GM21528 (cell line): Measurements from ENCODE around the gene ERCC5.

ENCODE experiments used
- ATAC-seq: cut with Tn5 transposase; IDR thresholded peaks from one replicate; pipeline ENCODE4 v1.9.1; 2021; ENCODE audit warnings: mild to moderate bottlenecking, moderate library complexity; ENCODE audit not compliant: unreplicated experiment, low FRiP score

Gene ERCC5

DNA sequence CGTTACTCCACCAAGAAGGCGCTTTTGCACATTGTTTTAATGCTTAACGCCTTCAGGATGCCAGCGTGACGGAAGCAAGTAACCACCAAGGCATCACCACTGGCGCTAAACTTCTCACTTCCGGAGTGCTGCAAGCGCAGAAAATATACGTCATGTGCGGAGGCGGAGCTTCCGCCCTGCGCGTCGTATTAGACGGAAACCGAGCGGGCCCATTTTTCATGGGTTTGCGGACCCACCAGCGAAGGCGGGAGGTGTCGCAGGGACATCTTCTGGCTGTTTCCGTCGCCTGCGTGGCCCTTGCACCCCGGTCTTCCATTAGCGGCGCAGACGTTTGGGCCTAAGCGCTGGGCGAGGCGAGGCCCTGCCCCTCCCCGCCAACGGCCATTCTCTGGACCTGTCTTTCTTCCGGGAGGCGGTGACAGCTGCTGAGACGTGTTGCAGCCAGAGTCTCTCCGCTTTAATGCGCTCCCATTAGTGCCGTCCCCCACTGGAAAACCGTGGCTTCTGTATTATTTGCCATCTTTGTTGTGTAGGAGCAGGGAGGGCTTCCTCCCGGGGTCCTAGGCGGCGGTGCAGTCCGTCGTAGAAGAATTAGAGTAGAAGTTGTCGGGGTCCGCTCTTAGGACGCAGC, at the start of gene ERCC5:
Gene ERCC5, plus strand, starts transcription at position 403 of the 631 bp plus-strand sequence. CDS start 235 bp downstream, outside the sequence.
- ATAC-seq: peak; percentile 88

- ATAC-seq: peak; percentile 88
Observed at GRCh38 chr13:102798581-102799425, 47.0 kb upstream of the ERCC5 start, which contains the start of the genes BIVM and POGLUT2. Gene BIVM, plus strand, starts transcription at chr13:102799119. Its CDS starts 8,149 bp downstream, at chr13:102807268. Gene POGLUT2, minus strand, starts transcription at chr13:102798976. Its CDS starts 306 bp downstream, at chr13:102798670.

GRCh38 chr13:102799426-102800144, 46.2 kb upstream of the ERCC5 start:
- ATAC-seq: peak; percentile 15

GRCh38 chr13:102800145-102801041, 45.4 kb upstream of the ERCC5 start:
- ATAC-seq: peak; percentile 84

DNA sequence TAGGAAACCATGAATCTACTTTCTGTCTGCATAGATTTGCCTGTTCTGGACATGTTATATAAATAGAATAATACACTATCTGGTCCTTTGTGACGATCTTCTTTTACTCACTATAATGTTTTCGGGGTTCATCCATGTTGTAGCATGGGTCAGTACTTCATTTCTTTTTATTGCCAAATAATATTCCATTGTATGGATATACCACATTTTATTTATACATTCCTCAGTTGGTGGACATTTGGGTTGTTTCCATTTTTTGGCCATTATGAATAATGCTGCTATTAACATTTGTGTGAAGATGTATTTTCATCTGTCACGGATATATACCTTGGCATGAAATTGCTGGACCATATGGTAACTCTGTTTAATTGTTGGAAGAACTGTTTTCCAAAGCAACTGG, 40.2 kb upstream of the ERCC5 start:
- ATAC-seq: no peak

GRCh38 chr13:102807699-102808098, 38.1 kb upstream of the ERCC5 start:
- ATAC-seq: no peak

- no peak for ATAC-seq
Observed at GRCh38 chr13:102812611-102813287, 33.1 kb upstream of the ERCC5 start.

GRCh38 chr13:102814025-102814607, 31.7 kb upstream of the ERCC5 start:
- ATAC-seq: no peak

DNA sequence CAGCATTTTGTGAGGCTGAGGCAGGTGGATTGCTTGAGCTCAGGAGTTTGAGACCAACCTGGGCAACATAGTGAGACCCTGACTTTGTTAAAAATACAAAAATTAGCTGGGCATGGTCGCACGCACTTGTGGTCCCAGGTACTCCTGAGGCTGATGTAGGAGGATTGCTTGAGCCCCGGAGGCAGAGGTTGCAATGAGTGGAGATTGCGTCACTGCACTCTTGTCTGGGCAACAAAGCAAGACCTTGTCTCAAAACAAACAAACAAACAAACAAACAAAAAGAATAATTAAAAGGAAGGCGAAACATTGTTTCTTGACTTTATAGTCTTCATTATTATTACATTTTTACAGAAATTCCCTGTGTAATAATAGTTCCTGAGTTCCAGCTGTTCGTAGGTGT, 31.0 kb upstream of the ERCC5 start:
- ATAC-seq: no peak

- no peak for ATAC-seq
Observed at GRCh38 chr13:102815788-102816187, 30.0 kb upstream of the ERCC5 start.

DNA sequence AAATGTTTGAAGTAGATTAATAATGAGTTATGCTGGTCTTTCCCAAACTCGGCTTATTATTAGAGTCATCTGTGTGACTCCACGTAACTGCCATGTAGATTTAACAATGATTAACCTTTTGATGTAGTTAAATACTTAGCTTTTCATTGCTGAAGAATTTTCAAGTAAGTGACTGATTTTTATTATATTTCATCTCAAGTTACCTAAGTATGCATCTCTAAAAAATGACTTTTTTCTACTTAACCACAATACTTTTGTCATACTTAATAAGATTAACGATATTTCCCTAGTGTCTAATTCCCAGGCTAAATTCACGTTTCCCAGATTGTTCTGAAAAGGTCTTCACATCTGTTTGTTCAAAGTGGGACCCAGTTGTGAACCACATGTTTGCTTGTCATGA, 29.1 kb upstream of the ERCC5 start:
- ATAC-seq: no peak

DNA sequence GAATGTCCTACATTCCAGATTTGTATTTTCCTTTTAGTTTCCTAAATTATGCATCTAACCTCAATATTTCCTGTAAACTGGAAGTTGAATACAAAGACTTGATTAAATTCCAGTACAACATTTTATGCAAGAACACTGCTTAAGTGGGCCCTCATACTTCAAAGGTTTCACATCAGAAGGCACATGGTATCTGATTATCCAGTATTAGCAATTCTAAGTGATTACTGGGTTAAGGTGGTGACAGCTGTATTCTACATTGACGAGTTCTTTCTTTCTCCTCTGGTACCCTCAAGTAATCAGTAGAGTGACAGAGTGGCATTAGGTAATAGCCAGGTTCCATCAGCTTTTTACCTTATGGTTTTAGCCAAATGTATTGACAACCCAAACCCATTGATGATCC, 28.6 kb upstream of the ERCC5 start:
- no peak for ATAC-seq

DNA sequence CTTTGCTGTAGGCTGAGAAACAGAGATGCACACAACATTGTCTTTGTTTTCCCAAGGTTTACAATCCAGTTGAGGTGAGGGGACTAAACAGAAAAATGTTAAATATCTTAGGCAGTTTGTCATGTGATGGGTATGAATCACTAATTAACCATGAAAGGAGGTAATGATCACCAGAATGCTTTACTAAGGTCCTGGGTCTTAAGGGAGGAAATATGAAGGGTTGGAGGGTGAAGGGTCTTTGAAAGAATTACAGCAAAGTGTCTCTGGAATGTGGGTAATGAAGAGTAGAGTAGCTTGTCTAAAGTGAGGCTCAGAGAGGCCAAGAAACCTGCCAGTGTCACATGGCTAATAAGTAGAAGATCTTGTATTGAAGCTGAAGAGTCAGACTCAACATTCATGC, 27.9 kb upstream of the ERCC5 start:
- no peak for ATAC-seq

DNA sequence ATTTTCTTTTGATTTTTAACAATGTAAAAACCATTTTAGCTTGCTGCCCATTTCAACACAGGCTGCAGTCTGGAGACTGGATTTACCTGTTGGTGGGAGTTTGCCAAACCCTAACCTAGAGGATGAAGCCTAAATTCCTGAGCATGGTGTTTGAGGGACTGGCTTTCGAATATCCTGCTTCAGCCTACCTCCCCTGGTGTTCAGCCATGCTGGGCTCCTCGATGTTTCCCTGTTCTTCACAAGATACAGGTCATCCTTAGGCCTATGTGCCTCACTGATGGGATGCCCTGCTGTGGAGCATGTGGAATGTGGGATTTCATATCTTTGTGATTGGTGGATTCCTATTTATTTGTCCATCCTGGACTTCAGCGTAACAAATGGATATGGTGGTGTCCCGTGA, 20.4 kb upstream of the ERCC5 start:
- ATAC-seq: no peak

GRCh38 chr13:102825921-102826706, 19.7 kb upstream of the ERCC5 start:
- no peak for ATAC-seq

DNA sequence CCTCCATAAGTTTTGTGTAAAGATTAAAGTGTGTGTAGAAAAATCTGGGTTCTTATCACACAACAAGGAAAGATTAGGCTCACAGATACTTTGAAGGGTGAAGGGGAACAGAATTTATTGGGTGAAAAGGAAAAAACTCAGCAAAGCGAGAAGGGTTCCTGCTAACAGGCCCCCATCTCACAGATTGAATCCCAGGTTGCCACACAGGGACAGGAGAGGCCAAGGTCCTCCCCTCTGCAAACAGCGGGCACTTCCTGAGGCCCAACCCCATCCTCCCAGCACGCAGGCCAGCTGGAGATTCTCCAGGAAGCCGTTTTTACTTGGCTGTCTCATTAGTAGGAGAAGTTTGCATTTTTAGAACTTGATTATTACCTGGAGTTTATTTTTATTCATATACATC, 15.2 kb upstream of the ERCC5 start:
- ATAC-seq: no peak

- no peak for ATAC-seq
Observed at GRCh38 chr13:102836471-102836870, 9.4 kb upstream of the ERCC5 start.

DNA sequence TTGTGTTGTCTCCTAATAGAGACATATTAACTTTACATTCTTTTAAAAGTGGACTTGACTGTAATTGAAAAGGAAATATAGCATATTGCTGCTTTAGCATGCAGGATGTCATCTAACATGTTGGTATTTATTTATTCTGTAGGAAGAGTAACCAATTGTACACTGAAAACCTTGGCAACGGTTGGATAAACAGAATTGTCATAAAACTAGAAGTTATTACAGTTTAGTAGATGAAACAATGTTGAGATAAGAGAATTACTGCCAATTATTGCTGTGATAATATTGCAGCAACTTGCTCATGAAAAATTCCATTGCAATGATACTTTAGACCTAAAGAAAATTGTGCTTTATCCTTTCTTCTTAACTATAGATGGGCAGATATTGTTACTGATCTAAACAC, 7.6 kb upstream of the ERCC5 start:
- no peak for ATAC-seq
